D721Med (cell line): ENCODE measurements around the gene RUNX2.

Experiments
- DNase-seq: peaks from one replicate; pipeline ENCODE4 v3.0.0; 2011; ENCODE audit warnings: low spot score; ENCODE audit not compliant: insufficient read length
- FAIRE-seq: peaks from 2 replicates; lab custom pipeline; 2011; peaks lifted over from hg19 to GRCh38; lab: Jason Lieb, UNC
- TF ChIP-seq, protein P1 (sequence below): IDR thresholded peaks from 2 replicates; pipeline ENCODE4 v1.5.1; 2012; ENCODE audit warnings: mild to moderate bottlenecking, control low read depth; ENCODE audit not compliant: insufficient read depth; ENCODE audit errors: missing control alignments

RUNX2 gene

DNA sequence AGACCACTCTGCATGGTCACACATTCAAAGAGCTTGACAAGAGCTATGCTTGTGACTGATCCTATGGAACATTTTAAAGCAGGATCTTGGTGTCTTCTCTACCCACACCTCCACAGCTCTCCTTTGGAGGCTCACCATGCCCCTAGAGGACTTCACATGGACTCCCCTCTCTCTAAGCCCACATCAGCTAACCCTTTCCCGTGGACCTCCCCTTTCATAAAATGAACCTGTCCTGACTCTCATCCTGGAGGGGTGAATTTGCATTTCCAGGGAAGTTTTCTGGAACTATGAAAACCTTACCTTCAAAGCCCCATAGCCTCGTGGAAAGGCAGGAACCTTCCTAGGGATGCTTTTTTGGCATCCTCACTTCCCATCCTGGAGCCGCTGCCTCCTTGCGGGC lies 234.0 kb downstream of the RUNX2 start:
- TF ChIP-seq, protein P1, sequence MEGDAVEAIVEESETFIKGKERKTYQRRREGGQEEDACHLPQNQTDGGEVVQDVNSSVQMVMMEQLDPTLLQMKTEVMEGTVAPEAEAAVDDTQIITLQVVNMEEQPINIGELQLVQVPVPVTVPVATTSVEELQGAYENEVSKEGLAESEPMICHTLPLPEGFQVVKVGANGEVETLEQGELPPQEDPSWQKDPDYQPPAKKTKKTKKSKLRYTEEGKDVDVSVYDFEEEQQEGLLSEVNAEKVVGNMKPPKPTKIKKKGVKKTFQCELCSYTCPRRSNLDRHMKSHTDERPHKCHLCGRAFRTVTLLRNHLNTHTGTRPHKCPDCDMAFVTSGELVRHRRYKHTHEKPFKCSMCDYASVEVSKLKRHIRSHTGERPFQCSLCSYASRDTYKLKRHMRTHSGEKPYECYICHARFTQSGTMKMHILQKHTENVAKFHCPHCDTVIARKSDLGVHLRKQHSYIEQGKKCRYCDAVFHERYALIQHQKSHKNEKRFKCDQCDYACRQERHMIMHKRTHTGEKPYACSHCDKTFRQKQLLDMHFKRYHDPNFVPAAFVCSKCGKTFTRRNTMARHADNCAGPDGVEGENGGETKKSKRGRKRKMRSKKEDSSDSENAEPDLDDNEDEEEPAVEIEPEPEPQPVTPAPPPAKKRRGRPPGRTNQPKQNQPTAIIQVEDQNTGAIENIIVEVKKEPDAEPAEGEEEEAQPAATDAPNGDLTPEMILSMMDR = no peak
- DNase-seq = no peak
- no peak for FAIRE-seq

DNA sequence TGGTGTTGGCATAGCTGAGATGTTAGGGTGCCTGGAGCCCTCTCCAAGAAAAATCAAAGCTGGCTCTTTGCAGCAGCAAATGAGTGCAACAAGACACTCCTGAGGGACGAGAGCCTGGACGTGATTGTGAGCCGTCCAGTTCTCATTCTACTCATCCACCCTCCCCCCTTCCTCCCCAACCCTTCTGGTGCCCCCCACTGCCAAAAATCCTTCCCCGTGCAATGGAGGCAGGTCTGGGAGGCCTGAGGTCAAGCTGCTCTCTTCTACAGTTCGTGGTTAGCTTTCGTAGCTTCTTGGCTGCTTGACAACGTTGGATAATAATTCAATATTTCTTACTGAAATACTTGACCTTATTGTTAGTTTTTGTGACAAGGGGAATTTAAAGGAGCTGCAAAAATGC lies 234.9 kb downstream of the RUNX2 start:
- TF ChIP-seq, protein P1 = no peak
- FAIRE-seq (no peak), DNase-seq (no peak)

DNA sequence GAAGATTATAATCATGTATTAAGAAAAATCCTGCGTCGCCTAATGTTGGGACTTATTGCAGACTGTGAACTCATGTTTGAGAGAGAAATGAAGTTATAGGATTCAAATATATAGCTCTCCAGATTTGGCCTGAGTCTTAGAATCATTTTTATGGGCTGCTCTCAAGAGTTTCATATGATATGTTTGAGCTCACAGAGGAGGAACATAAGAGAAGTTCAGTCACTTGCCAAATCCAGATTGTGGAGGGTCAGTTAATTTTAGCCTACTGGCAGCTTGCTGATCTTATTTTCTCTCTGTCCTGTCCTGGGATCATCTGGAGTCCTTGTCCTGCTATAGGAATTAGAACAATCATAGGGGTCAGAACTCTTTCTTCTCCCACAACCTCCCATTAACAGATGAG lies 235.7 kb downstream of the RUNX2 start:
- no peak for FAIRE-seq
- DNase-seq = no peak
- TF ChIP-seq, protein P1 = no peak

DNA sequence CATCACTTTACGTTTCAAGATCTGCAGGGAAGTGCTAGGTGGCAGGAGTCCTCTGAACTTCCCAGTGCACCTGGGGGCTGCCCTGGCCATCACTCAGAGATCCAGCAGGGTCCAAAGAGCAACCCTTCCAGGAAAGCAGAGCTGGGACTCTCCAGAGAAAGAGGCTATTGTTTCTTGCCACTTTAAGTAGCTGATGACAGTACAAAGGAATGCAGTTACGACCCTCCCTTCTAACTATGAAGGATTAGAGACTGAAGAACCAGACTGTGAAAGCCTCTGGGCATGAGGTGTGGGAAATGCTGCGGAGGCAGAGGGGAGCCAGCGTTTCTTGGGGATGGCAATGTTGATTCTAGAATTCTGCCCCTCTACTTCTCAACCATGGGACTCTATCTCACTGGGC lies 238.8 kb downstream of the RUNX2 start:
- FAIRE-seq = no peak
- TF ChIP-seq, protein P1 = no peak
- no peak for DNase-seq

DNA sequence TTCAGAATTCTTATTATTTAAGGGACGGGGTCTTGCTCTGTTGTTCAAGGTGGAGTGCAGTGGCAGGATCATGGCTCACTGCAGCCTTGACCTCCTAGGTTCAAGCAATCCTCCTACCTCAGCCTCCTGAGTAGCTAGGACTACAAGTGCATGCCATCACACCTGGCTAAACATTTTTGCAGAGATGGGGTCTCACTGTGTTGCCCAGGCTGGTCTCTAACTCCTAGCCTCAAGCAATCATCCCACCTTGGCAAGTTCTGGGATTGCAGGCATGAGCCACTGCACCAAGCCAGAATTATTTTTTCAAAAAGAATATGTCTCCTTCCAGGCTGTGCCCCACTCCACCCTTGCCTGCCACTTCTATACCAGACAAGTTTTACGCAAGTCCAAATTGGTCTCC lies 239.7 kb downstream of the RUNX2 start:
- TF ChIP-seq, protein P1 = no peak
- FAIRE-seq (no peak), DNase-seq (no peak)

DNA sequence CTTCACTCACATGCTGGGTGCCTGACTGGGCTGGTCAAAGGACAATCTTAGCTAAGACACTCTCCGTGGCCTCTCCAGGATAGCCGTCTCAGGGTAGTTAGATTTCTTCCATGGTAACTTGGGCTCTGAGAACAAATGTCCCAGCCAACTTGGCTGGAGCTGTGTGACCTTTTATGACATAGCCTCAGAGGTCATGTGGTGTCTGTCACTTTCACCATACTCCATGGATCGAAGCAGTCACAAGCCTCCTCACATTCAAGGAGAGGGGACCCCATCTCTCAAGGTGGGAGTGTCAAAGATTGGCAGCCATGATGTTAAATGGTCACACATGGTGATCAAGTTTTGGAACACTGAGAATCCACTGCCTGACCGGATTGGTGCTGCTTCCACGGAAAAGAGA lies 240.5 kb downstream of the RUNX2 start:
- DNase-seq (no peak), FAIRE-seq (no peak)
- TF ChIP-seq, protein P1 = no peak

DNA sequence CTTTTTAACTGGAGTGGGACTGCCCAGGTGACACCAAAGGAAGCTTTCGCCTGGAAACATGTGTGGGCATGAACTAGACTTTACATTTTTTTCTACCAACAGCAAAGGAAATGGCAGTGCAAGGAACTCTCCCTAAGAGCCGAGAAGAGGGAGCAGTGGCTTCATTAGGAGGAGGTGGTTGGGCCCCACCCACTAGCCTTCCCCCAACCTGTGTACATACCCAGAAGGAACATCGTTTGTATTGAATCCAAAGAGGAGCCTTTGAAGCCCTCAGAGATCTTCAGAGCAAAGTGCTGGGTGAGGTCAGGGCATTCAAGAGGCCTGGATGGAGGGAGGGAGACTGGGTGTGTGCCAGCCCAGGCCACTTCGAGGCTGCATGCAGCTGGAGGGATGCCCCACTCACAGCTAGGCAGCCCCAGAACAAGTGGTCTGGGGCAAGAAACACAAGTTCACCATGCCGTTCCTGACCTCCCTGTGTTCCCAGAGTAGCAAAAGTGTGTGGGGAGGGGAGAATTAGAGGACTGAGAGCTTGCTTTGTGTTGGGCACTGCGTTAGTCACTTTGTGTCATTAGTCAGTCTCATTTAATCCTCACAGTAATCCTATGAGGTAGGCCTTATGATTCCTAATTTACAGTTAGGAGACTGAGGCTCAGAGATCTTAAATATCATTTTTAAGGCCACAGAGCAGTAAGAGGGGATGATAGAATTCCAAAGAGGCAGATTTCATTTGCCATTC lies 241.2 kb downstream of the RUNX2 start:
- TF ChIP-seq, protein P1 = no peak
- DNase-seq (no peak), FAIRE-seq (no peak)
